NCI-H2081 (cell line): ENCODE data around the gene CRYBB2.
"Not testable (repeated sequence)": the region's sequence is repeated elsewhere in the genome, so short reads cannot be mapped to it uniquely, and the experiment has no call there.

Experiments used
- DNase-seq, 2 experiments: peaks; one replicate each; lab custom pipeline; 2025; lab: John Stamatoyannopoulos, UW

CRYBB2 gene

DNA sequence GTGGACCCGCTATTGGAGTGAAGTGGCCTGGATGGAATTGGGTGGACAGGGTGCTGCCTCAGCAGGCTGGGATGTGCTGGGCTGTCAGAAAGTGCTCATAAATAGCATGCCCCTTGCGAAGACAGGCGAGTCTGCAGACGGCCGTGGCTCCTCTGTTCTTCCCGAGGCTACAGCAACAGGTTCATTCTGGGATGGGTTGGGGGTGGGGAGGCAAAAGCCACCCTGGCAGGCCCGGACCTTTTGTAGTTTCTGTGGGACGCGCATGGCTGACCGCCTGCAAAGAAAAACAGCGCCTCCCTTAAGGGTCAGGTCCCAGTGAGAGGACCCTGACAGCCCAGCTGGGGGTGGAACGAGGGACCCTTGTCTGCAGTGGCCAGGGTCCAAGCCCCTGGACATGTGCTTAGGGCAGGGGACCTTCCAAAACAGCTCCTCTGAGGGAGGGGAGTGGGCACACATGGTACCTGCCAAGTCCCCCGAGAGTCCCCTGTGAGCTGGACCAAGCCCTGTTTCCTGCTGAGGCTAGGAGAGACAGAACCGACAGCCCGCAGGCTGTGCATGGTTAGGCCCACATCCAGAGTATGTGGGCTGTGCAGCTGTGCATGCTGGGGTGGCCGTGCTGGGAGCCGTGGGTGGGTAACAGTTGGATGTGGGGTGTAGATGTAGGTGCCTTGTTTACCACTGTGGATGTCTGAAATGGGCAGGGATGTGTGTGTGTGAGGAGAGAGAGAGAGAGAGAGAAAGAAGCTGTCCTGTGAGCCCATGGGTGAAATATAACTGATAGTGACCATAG is 19.5 kb upstream of the CRYBB2 start, which contains the start of gene CRYBB3:
Gene CRYBB3 (plus strand): TSS at position 128 of the 790 bp plus-strand sequence. CDS start 1,539 bp downstream, outside the sequence.
- DNase-seq: no peak

GRCh38 chr22:25200967-25201366 is 18.5 kb upstream of the CRYBB2 start:
- DNase-seq: no peak

DNA sequence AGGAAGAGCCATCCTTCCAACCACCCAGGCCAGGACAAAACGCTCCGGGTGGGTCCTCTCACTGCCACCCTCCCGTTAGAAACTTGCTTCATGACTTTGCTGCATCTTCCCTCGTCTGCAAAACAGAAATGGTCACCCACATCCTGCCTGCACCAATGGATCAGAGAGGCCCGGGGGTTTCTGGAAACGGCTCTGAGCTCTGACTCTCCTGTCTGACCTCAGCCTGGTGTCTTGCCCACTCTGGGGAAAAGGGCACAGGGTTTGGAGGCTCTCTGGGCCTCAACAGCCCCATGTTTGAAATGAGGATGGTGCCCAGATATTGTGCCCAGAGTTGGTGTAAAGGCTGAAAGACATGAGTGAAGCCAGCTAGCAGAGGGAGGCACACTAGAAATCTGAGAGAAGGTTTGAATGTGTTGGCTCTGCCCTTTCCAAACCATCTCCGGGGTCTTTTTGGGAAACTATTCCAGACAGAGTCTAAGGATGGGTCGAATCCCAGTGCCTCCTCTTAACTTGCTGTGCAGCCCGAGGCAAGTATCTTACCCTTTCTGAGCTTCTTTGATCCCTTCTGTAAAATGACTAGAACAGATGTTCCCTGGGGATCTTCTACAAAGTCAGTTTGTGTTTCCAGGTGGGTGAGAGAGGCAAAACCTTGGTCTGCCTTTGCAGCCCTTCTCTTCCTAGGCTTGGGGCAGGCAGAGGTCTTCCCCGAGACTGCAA is 17.7 kb upstream of the CRYBB2 start:
- DNase-seq: no peak

DNA sequence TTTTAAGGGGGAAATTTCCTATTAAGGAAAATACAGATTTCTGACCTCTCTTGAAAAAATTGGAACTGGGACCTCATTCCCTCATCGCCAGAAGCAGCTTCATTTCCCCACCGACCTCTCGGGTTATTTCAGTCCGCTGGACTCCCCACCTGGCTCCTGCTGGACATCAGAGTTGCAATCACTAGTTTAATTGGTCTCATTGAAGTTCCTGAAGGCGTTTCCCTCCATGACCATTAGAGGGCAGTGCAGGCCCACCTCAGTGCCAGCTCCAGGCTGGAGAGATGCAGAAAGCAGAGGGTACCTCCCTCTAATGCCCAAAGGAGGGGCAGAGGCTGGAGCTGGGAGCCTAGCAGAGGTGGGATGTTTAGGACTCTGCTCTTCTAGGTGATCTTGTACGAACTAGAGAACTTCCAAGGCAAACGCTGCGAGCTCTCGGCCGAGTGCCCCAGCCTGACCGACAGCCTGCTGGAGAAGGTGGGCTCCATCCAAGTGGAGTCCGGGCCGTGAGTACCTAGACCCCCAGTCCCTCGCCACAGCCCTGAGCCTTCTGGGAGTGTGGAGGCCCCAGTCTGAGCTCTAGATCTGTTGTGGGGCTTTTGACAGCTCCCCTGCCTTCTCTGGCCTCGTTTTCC is 17.0 kb upstream of the CRYBB2 start:
- DNase-seq: peak; percentile 42 to 53

GRCh38 chr22:25203082-25203481 is 16.4 kb upstream of the CRYBB2 start:
- no peak for DNase-seq

GRCh38 chr22:25204547-25204946 is 14.9 kb upstream of the CRYBB2 start:
- not testable (repeated sequence) for DNase-seq

DNA sequence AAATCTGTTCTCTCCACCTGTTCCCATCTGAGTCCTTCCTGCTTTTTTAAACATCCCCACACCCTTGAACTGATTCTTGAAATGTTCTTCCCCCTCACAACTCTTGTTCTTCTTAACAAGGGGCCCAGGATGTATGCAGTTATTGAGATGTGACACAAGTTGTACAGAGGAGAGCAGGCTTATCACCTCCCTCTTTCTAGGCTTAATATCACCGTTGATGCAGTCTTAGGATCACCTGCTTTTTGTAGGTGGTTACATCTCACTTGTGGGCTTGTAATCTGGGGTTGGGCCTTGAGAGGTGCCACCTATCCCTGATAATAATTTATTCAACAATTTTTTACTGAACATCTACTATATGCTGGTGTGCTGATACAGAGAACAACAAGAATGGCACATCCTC is 13.6 kb upstream of the CRYBB2 start:
- no peak for DNase-seq

DNA sequence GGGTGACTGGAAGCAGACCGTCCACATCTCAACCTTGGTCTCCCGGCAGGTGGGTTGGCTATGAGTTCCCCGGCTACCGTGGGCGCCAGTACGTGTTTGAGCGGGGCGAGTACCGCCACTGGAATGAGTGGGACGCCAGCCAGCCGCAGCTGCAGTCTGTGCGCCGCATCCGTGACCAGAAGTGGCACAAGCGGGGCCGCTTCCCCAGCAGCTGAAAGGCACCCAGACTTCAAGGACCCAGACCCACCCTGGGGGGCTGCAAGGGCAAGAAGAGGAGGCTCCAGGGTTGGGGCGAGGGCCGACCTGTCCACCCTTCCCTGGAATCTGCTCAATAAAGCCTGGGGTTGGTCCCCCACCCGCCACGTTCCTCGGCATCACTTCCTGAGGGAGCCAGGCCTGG is 12.4 kb upstream of the CRYBB2 start:
- DNase-seq: no peak

- DNase-seq: no peak
Observed at GRCh38 chr22:25207553-25208157, 11.8 kb upstream of the CRYBB2 start.

- no peak for DNase-seq
Observed at GRCh38 chr22:25208328-25208727, 11.1 kb upstream of the CRYBB2 start.

- no peak for DNase-seq
Observed at GRCh38 chr22:25208743-25209505, 10.5 kb upstream of the CRYBB2 start.

DNA sequence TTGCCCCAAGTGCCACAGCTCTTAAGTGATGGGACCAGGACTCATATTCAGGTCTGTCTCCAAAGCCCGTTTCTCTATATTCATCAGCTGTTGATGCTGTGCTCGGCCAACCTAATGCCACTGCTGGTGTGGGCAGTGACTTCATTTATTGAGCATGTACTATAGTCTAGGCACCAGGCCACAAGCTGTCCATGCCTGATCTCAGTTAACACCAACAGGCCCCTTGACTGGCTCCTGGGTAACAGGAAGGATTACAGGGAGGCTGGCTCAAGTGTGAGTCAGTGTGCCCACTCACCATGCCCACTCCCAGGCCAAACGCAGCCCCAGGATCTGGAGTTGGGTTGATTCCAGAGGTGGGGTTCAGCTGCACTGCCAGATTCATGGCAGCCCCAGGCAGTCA is 8.6 kb upstream of the CRYBB2 start:
- no peak for DNase-seq

GRCh38 chr22:25212337-25212736 is 7.1 kb upstream of the CRYBB2 start:
- DNase-seq: no peak

DNA sequence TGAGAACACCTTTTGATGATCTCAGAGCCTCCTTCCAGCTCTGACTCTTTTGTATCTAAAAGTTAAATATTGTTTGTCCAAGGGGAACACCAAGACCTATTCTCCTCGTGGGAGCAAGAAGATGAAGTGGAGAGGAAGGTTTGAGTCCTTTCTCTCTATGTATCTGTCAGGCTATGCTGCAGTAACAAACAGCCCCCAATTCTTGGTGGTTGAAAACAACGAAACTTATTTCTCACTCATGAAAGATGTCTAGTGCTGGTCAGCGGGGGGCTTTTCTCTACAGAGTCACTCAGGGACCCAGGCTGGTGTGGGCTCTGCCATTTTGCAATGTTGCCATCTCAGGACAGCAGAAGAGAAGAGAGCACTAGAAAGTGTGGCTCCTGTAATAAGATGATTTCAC is 6.2 kb upstream of the CRYBB2 start:
- no peak for DNase-seq

GRCh38 chr22:25216230-25216629 is 3.2 kb upstream of the CRYBB2 start:
- no peak for DNase-seq

DNA sequence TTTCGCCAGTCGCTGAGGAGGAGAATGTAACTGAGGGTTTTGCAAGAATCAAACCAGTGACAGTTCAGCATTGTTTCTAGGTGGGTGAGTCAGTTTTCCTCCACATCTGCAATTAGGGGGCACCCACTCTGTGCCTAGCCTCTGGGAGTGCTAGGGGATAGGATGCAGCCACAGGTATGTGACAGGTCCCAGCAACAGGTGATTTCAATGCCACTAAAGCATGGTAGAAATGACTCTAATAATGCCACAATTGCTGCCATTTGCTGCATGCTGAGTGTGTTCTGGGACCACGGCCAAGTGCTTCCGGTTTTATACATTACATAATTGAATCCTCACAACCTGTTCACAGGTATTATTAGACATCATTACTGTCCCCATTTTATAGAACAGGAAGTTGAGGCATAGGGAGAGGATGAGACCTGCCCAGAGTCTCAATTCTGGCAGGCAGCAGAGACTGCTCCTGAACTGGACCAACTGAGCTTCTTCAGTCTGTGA is 556 bp downstream of the CRYBB2 start:
- peak; percentile 64 to 84 for DNase-seq

DNA sequence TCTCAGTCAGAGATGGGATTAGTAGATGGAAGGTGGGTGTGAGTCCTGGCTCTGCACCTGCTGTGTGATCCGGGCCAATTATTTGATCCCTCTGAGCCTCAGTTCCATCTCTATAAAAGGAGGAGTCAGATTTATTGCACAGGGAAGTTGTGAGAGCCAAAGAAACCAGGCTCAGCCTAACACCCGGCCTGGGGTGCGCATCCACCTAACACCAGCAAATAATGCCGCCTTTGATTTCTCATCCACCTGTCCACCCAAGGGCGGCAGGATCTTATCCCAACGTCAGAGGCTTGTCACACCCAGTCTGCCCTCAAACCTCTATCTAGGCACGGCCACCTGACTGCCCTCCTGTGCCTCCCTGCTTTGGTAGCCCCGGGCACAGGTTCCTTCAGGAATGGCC is 2.4 kb downstream of the CRYBB2 start:
- DNase-seq: no peak

DNA sequence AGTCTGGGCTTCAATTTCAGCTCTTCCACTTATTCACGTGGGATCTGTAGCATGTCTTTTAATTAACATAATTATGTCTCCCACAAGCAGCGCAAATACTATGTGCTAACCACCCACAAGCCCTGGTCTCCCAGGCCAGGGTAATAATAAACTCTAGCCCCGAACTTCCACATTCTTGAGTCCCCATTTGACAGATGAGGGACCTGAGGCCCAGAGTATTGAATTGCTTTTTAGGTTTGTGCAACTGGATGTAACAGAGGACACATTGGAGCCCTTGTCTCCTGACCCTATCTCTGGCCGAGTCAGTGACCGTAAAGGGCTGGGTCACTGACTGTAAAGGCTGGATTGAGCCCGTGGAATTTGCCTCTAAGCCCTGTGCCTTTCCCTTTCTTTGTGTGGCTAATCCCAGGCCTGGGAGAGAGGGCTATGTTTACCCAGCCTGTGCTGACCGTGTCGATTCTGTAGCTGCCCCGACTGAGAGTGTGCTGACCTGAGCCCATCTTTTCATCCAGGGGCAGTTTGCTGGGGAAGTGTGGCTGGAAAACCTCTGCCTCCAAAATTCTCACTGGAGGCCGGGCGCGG is 3.9 kb downstream of the CRYBB2 start:
- no peak for DNase-seq

DNA sequence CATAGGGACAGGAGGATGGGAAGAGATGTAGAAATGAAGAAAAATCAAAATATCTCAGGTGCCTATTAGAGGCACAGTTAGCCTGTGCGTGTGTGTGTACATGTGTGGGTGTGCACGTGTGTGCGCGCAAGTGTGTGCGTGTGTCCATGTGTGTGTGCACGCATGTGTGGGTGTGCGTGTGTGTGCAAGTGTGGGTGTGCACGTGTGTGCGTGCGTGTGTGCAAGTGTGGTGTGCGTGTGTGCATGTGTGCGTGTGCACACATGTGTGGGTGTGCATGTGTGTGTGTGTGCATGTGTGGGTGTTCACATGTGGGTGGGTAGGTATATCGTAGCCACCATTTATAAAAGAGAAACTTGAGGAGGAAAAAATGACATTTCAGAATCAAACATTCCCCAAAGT is 9.4 kb downstream of the CRYBB2 start:
- DNase-seq: no peak

- DNase-seq: not testable (repeated sequence)
Observed at GRCh38 chr22:25230760-25231159, 11.3 kb downstream of the CRYBB2 start.

GRCh38 chr22:25232301-25232700 is 12.9 kb downstream of the CRYBB2 start:
- DNase-seq: no peak
